ENCODE data around the gene IGFN1. TPM values are rescaled to one million over a fixed set of nuclear protein-coding genes. Genes with fewer than 3 reads are reported as not detected.
"Not testable (repeated sequence)": the region's sequence is repeated elsewhere in the genome, so short reads cannot be mapped to it uniquely, and the experiment has no call there.

The IGFN1 gene
- total RNA-seq, 4 donors from 2014 or later: 0.14 TPM; not detected in 3

GRCh38 chr1:201229771-201230635, 39.4 kb downstream of the IGFN1 start:
- no peak for TF ChIP-seq POLR2A (IDR thresholded peaks at IDR 0.05)
- no peak for TF ChIP-seq CTCF (IDR thresholded peaks at IDR 0.05)
- TF ChIP-seq POLR2AphosphoS5 (IDR thresholded peaks at IDR 0.05): no peak
- no peak for TF ChIP-seq EP300 (IDR thresholded peaks at IDR 0.05; ENCODE audit: low read depth)
- Histone ChIP-seq H3K27ac (no peak overlapping the region), H3K4me1 (no peaks in the 10 kb centered on the region), H3K27me3 (no peaks in the 10 kb centered on the region), H3K9me3 (no peaks in the 10 kb centered on the region), H3K4me3 (no peak overlapping the region), H3K36me3 (no peaks in the 10 kb centered on the region)
- intact Hi-C loops (cut with DNase I; ENCODE audit: low total_unique reads) (loop anchor here (10.0 kb wide), 1 partner anchor 255 kb away; no protein-coding TSS in a partner anchor), in situ Hi-C loops (cut with MboI; ENCODE audit: low pct_ligation_motif_present in 1 of 4, low pct_unique_long_range_greater_than_20kb in 1 of 4, low sequenced_read_pairs in 3 of 4) (loop anchor here in 1 of 4 donors (10.0 kb wide), 1 partner anchor 85 kb away; no protein-coding TSS in a partner anchor)
- DNase-seq: no peak
- WGBS, 2 donors (ENCODE audit: low coverage in 1 of 2): 66 to 81% methylated on average over 3 to 6 of the region's 6 CpGs

GRCh38 chr1:201230676-201231075, 40.1 kb downstream of the IGFN1 start:
- WGBS, 2 donors (ENCODE audit: low coverage in 1 of 2): 70 to 73% methylated on average over 2 to 4 of the region's 4 CpGs
- no peak for DNase-seq
- H3K4me1 ChIP-seq: no peaks in the 10 kb centered on the region
- no peaks in the 10 kb centered on the region for H3K9me3 ChIP-seq
- H3K4me3 ChIP-seq: no peak overlapping the region
- no peaks in the 10 kb centered on the region for H3K27me3 ChIP-seq
- H3K27ac ChIP-seq: no peak overlapping the region
- in situ Hi-C loops (cut with MboI; ENCODE audit: low pct_ligation_motif_present in 1 of 4, low pct_unique_long_range_greater_than_20kb in 1 of 4, low sequenced_read_pairs in 3 of 4): no loop called here
- intact Hi-C loops (cut with DNase I; ENCODE audit: low total_unique reads): no loop called here
- TF ChIP-seq POLR2AphosphoS5 (IDR thresholded peaks at IDR 0.05) (no peak), EP300 (IDR thresholded peaks at IDR 0.05; ENCODE audit: low read depth) (no peak), POLR2A (IDR thresholded peaks at IDR 0.05) (no peak), CTCF (IDR thresholded peaks at IDR 0.05) (no peak)
- H3K36me3 ChIP-seq: no peaks in the 10 kb centered on the region

GRCh38 chr1:201239646-201240045, 49.0 kb downstream of the IGFN1 start:
- H3K36me3 ChIP-seq; DNase-seq; intact Hi-C loops (cut with DNase I; ENCODE audit: low total_unique reads); H3K9me3 ChIP-seq; H3K4me3 ChIP-seq; H3K4me1 ChIP-seq; in situ Hi-C loops (cut with MboI; ENCODE audit: low pct_ligation_motif_present in 1 of 4, low pct_unique_long_range_greater_than_20kb in 1 of 4, low sequenced_read_pairs in 3 of 4); H3K27ac ChIP-seq: not testable (repeated sequence)
- H3K27me3 ChIP-seq: peaks cover 31% of the 10 kb centered on the region
- 78 to 81% methylated on average over 5 to 10 of the region's 11 CpGs for WGBS, 2 donors (ENCODE audit: low coverage in 1 of 2)

- in situ Hi-C loops (cut with MboI; ENCODE audit: low pct_ligation_motif_present in 1 of 4, low pct_unique_long_range_greater_than_20kb in 1 of 4, low sequenced_read_pairs in 3 of 4): no loop called here
- DNase-seq: no peak
- H3K9me3 ChIP-seq: no peaks in the 10 kb centered on the region
- WGBS, 2 donors (ENCODE audit: low coverage in 1 of 2): 88 to 89% methylated on average over 2 to 3 of the region's 3 CpGs
- no peak for TF ChIP-seq POLR2A (IDR thresholded peaks at IDR 0.05)
- no peak for TF ChIP-seq CTCF (IDR thresholded peaks at IDR 0.05)
- TF ChIP-seq EP300 (IDR thresholded peaks at IDR 0.05; ENCODE audit: low read depth): no peak
- TF ChIP-seq POLR2AphosphoS5 (IDR thresholded peaks at IDR 0.05): no peak
- H3K27ac ChIP-seq: no peak overlapping the region
- no peaks in the 10 kb centered on the region for H3K36me3 ChIP-seq
- H3K4me1 ChIP-seq: no peaks in the 10 kb centered on the region
- H3K27me3 ChIP-seq: peaks cover 36% of the 10 kb centered on the region
- intact Hi-C loops (cut with DNase I; ENCODE audit: low total_unique reads): no loop called here
- no peak overlapping the region for H3K4me3 ChIP-seq
These were observed 49.5 kb downstream of the IGFN1 start for GRCh38 chr1:201240171-201240570.

Data from transverse colon (tissue), 4 donors.